Measurements from ENCODE around the gene TSPAN33. TPM values are rescaled to one million over a fixed set of nuclear protein-coding genes. Genes with fewer than 3 reads are reported as not detected.

The TSPAN33 gene
- total and polyA plus RNA-seq, 2 of the 13 experiments (the other 11 are each of a cell fraction or from before 2014, with no cell fraction given) = 15.3 to 16.5 TPM

GRCh38 chr7:129213828-129214227, 69.3 kb downstream of the TSPAN33 start (continued):
- TF ChIP-seq RCOR2 (CRISPR knock-in tag; IDR thresholded peaks at IDR 0.05) (no peak), CSRNP1 (CRISPR knock-in tag; IDR thresholded peaks at IDR 0.05) (0 out of 2 replicates have a peak, but pooled peaks have one; percentile 26), RFX1 (IDR thresholded peaks at IDR 0.05) (no peak), ZNF709 (CRISPR knock-in tag; IDR thresholded peaks at IDR 0.05) (no peak), HES4 (CRISPR knock-in tag; IDR thresholded peaks at IDR 0.05; ENCODE audit: borderline replicate concordance) (no peak), KDM2A (CRISPR knock-in tag; IDR thresholded peaks at IDR 0.05; ENCODE audit: borderline replicate concordance, low read depth) (peak; percentile 86), ZNF773 (CRISPR knock-in tag; IDR thresholded peaks at IDR 0.05; ENCODE audit: borderline replicate concordance) (no peak), TAF1 (CRISPR knock-in tag; IDR thresholded peaks at IDR 0.05) (no peak), MIXL1 (CRISPR knock-in tag; IDR thresholded peaks at IDR 0.05) (peak; percentile 84), PRPF4 (IDR thresholded peaks at IDR 0.05; ENCODE audit: low read depth, low read length, poor library complexity, severe bottlenecking) (no peak), ZBTB44 (CRISPR knock-in tag; IDR thresholded peaks at IDR 0.05) (no peak), TGIF2 (CRISPR knock-in tag; IDR thresholded peaks at IDR 0.05) (no peak), ZNF446 (CRISPR knock-in tag; IDR thresholded peaks at IDR 0.05) (no peak), IRF9 (CRISPR knock-in tag; IDR thresholded peaks at IDR 0.05; ENCODE audit: borderline replicate concordance) (peak; percentile 50; the same call in 1 of the 2 replicates), MTA3 (CRISPR knock-in tag; IDR thresholded peaks at IDR 0.05) (no peak), ZNF557 (CRISPR knock-in tag; IDR thresholded peaks at IDR 0.05) (no peak), NR3C1 (CRISPR knock-in tag; IDR thresholded peaks at IDR 0.05) (no peak), SKI (IDR thresholded peaks at IDR 0.05; ENCODE audit: partially characterized antibody) (no peak), ZNF143 (CRISPR knock-in tag; IDR thresholded peaks at IDR 0.05) (no peak), MEF2D (CRISPR knock-in tag; IDR thresholded peaks at IDR 0.05) (no peak; the same call in 1 of the 2 replicates), PAWR (CRISPR knock-in tag; IDR thresholded peaks at IDR 0.05; ENCODE audit: borderline replicate concordance) (no peak), ONECUT2 (CRISPR knock-in tag; IDR thresholded peaks at IDR 0.05) (no peak), ZNF136 (CRISPR knock-in tag; IDR thresholded peaks at IDR 0.05; ENCODE audit: low read depth) (no peak), ZMYM2 (CRISPR knock-in tag; IDR thresholded peaks at IDR 0.05) (no peak), AGO1 (IDR thresholded peaks at IDR 0.05; ENCODE audit: low read depth, low read length, poor library complexity, severe bottlenecking) (no peak), ZNF816 (CRISPR knock-in tag; IDR thresholded peaks at IDR 0.05; ENCODE audit: borderline replicate concordance) (no peak), MIER3 (CRISPR knock-in tag; IDR thresholded peaks at IDR 0.05; ENCODE audit: borderline replicate concordance) (peak; percentile 24; the same call in 1 of the 2 replicates), MXD1 (CRISPR knock-in tag; IDR thresholded peaks at IDR 0.05) (no peak), HCFC1 (IDR thresholded peaks at IDR 0.05; ENCODE audit: low read depth, low read length) (no peak), ZNF724P (CRISPR knock-in tag; IDR thresholded peaks at IDR 0.05; ENCODE audit: borderline replicate concordance) (peak; percentile 38; the same call in 1 of the 2 replicates), RELA (CRISPR knock-in tag; IDR thresholded peaks at IDR 0.05) (no peak)

Data from HepG2 (cell line).